SK-N-SH (cell line): Measurements from ENCODE around the gene OBSCN. TPM values are rescaled to one million over a fixed set of nuclear protein-coding genes. Genes with fewer than 3 reads are reported as not detected.

Experiments used
- CTCF ChIA-PET: fragments of 300-600, 350-600 bp; formaldehyde crosslinking; extraction: SDS; loops from one replicate; lab custom pipeline; 2021; lab: Yijun Ruan, JAX
- POLR2A ChIA-PET: fragments of 350-600 bp; sonication (Branson Sonifier 250); formaldehyde crosslinking; extraction: SDS; loops from one replicate; lab custom pipeline; 2020; ENCODE audit warnings: antibody characterized with exemption, inconsistent platforms; lab: Yijun Ruan, JAX
- DNase-seq: peaks from one replicate; pipeline ENCODE4 v3.0.0; 2012
- H2AFZ ChIP-seq: fragments of 200-600 bp; sonication (generic); 2 replicates; pipeline ENCODE4 v1.8.1; 2016; ENCODE audit warnings: antibody characterized with exemption, mild to moderate bottlenecking, low read depth
- H3F3A ChIP-seq: fragments of 200-600 bp; sonication (generic); replicated peaks from 2 replicates; pipeline ENCODE3; 2016; ENCODE audit warnings: antibody characterized with exemption, mild to moderate bottlenecking; ENCODE audit not compliant: insufficient read depth
- H3K27ac ChIP-seq, 2 experiments: fragments of 200-500 bp in 1 of 2; fragments of 200-600 bp in 1 of 2; sonication (Bioruptor generic) in 1 of 2; sonication (generic), shearing (Covaris generic) in 1 of 2; 2 replicates each; pipeline versions ENCODE4 v1.5.1 to v1.6.1; 2014 to 2016; ENCODE audit warnings: low read depth in 2 of 2, inconsistent platforms in 1 of 2, low read length in 1 of 2, mild to moderate bottlenecking in 1 of 2, mixed read lengths in 1 of 2
- H3K27me3 ChIP-seq: fragments of 200-600 bp; sonication (generic), shearing (Covaris generic); 2 replicates; pipeline ENCODE4 v1.6.1; 2016; ENCODE audit warnings: mixed run types; ENCODE audit not compliant: insufficient read depth
- H3K36me3 ChIP-seq, 2 experiments: fragments of 200-500 bp in 1 of 2; fragments of 200-600 bp in 1 of 2; sonication (Bioruptor generic) in 1 of 2; sonication (generic) in 1 of 2; replicated peaks in 1 of 2; 2 replicates each; pipeline versions ENCODE3 to v1.5.1; 2014 to 2016; ENCODE audit warnings: low read length in 1 of 2, mild to moderate bottlenecking in 1 of 2; ENCODE audit not compliant: insufficient read depth in 2 of 2, control insufficient read depth in 1 of 2
- H3K4me1 ChIP-seq, 2 experiments: fragments of 200-500 bp in 1 of 2; fragments of 200-600 bp in 1 of 2; sonication (Bioruptor generic) in 1 of 2; sonication (generic), shearing (Covaris generic) in 1 of 2; 2 replicates each; pipeline versions ENCODE4 v1.5.1 to v1.6.1; 2014 to 2016; ENCODE audit warnings: low read depth in 1 of 2, low read length in 1 of 2, mixed run types in 1 of 2; ENCODE audit not compliant: insufficient read depth in 2 of 2, control insufficient read depth in 1 of 2
- H3K4me2 ChIP-seq: fragments of 200-600 bp; sonication (generic), shearing (Covaris generic); 2 replicates; pipeline ENCODE4 v1.6.1; 2017; ENCODE audit warnings: mixed run types
- H3K4me3 ChIP-seq, 2 experiments: fragments of 200-500 bp in 1 of 2; fragments of 200-600 bp in 1 of 2; sonication (Bioruptor generic) in 1 of 2; sonication (generic), shearing (Covaris generic) in 1 of 2; 2 replicates each; pipeline versions ENCODE4 v1.5.1 to v1.8.1; 2014 to 2016; ENCODE audit warnings: low read depth in 2 of 2, inconsistent platforms in 1 of 2, low read length in 1 of 2, mild to moderate bottlenecking in 1 of 2, mixed read lengths in 1 of 2, moderate library complexity in 1 of 2
- H3K79me2 ChIP-seq: fragments of 200-600 bp; sonication (generic); 2 replicates; pipeline ENCODE4 v1.8.1; 2017; ENCODE audit warnings: mild to moderate bottlenecking; ENCODE audit not compliant: insufficient read depth
- H3K9ac ChIP-seq: fragments of 200-600 bp; sonication (generic); 2 replicates; pipeline ENCODE4 v1.6.1; 2017; ENCODE audit warnings: mixed run types
- H3K9me2 ChIP-seq: fragments of 200-600 bp; sonication (generic); 2 replicates; pipeline ENCODE4 v1.6.1; 2017; ENCODE audit warnings: mixed run types
- H3K9me3 ChIP-seq: fragments of 200-600 bp; sonication (generic); 2 replicates; pipeline ENCODE4 v1.6.1; 2017; ENCODE audit warnings: mixed run types, mild to moderate bottlenecking, moderate library complexity
- H4K20me1 ChIP-seq: fragments of 200-600 bp; sonication (generic); 2 replicates; pipeline ENCODE4 v1.6.1; 2017; ENCODE audit warnings: mild to moderate bottlenecking, mixed run types; ENCODE audit not compliant: insufficient read depth
- CHD2 ChIP-seq: fragments of 150-350 bp; IDR thresholded peaks from 2 replicates; pipeline ENCODE4 v1.6.1; 2018; ENCODE audit warnings: low read length; ENCODE audit not compliant: partially characterized antibody
- FOXM1 ChIP-seq: IDR thresholded peaks from 2 replicates; pipeline ENCODE4 v1.4.0; 2012; ENCODE audit warnings: low read depth, mild to moderate bottlenecking
- GABPA ChIP-seq: IDR thresholded peaks from 2 replicates; pipeline ENCODE4 v1.4.0; 2012; ENCODE audit warnings: low read depth, mild to moderate bottlenecking
- GATA2 ChIP-seq: sonication (generic); formaldehyde crosslinking; IDR thresholded peaks from 2 replicates; pipeline ENCODE4 v1.5.0; 2020; ENCODE audit warnings: mild to moderate bottlenecking, missing genetic modification reagents
- JUND ChIP-seq: IDR thresholded peaks from 2 replicates; pipeline ENCODE4 v1.4.0; 2012
- MXI1 ChIP-seq: IDR thresholded peaks from 2 replicates; pipeline ENCODE4 v1.6.1; 2012; ENCODE audit warnings: mild to moderate bottlenecking, low read depth, low read length, improper control_type of control experiment
- NFIC ChIP-seq: IDR thresholded peaks from 2 replicates; pipeline ENCODE4 v1.4.0; 2012; ENCODE audit warnings: borderline replicate concordance
- NRF1 ChIP-seq: IDR thresholded peaks from 2 replicates; pipeline ENCODE4 v1.6.1; 2012; ENCODE audit warnings: low read depth, mild to moderate bottlenecking, low read length
- RCOR1 ChIP-seq: fragments of 150-350 bp; IDR thresholded peaks from 2 replicates; pipeline ENCODE4 v1.6.1; 2017; ENCODE audit warnings: antibody characterized with exemption, low read length
- RFX5 ChIP-seq: IDR thresholded peaks from 2 replicates; pipeline ENCODE4 v1.6.1; 2012; ENCODE audit warnings: mild to moderate bottlenecking, improper control_type of control experiment, low read length
- RXRA ChIP-seq: IDR thresholded peaks from 2 replicates; pipeline ENCODE4 v1.4.0; 2012; ENCODE audit warnings: low read depth, mild to moderate bottlenecking, borderline replicate concordance
- TCF12 ChIP-seq: IDR thresholded peaks from 2 replicates; pipeline ENCODE4 v1.4.0; 2012
- TEAD4 ChIP-seq: IDR thresholded peaks from 2 replicates; pipeline ENCODE4 v1.4.0; 2012; ENCODE audit warnings: mild to moderate bottlenecking, borderline replicate concordance; ENCODE audit not compliant: insufficient read depth
- WGBS: methylation state at CpG from one replicate; pipeline ENCODE4 v1.1.6; 2017; ENCODE audit warnings: low lambda C conversion rate; 5-methylcytosine and 5-hydroxymethylcytosine counted together
- polyA plus RNA-seq, 3 experiments: library from polyadenylated mRNA; depleted of rRNA; stranded (reverse); fragments of >200 nt; gene quantifications; 2 replicates each; pipeline ENCODE4 v1.2.3, GENCODE V29; 2012
- TF ChIP-seq, protein P1 (sequence below): IDR thresholded peaks from 2 replicates; pipeline ENCODE4 v1.4.0; 2012; ENCODE audit warnings: low read depth, borderline replicate concordance
- TF ChIP-seq, protein P2 (sequence below): IDR thresholded peaks from 2 replicates; pipeline ENCODE4 v1.4.0; 2012; ENCODE audit warnings: low read depth, borderline replicate concordance
- TF ChIP-seq, protein P3 (sequence below): fragments of 200-600 bp; sonication (generic); IDR thresholded peaks from 2 replicates; pipeline ENCODE4 v1.6.1; 2017; ENCODE audit warnings: antibody characterized with exemption, mild to moderate bottlenecking, moderate library complexity
- TF ChIP-seq, protein P4 (sequence below): IDR thresholded peaks from 2 replicates; pipeline ENCODE4 v1.6.1; 2012; ENCODE audit warnings: mild to moderate bottlenecking, low read depth, low read length, moderate library complexity
- TF ChIP-seq, protein P5 (sequence below): fragments of 150-350 bp; IDR thresholded peaks from 2 replicates; pipeline ENCODE4 v1.6.1; 2016; ENCODE audit warnings: mild to moderate bottlenecking, low read depth, low read length

Gene OBSCN
- polyA plus RNA-seq, 1 of the 3 experiments (the other 2 are of a cell fraction), result 4.0 TPM

DNA sequence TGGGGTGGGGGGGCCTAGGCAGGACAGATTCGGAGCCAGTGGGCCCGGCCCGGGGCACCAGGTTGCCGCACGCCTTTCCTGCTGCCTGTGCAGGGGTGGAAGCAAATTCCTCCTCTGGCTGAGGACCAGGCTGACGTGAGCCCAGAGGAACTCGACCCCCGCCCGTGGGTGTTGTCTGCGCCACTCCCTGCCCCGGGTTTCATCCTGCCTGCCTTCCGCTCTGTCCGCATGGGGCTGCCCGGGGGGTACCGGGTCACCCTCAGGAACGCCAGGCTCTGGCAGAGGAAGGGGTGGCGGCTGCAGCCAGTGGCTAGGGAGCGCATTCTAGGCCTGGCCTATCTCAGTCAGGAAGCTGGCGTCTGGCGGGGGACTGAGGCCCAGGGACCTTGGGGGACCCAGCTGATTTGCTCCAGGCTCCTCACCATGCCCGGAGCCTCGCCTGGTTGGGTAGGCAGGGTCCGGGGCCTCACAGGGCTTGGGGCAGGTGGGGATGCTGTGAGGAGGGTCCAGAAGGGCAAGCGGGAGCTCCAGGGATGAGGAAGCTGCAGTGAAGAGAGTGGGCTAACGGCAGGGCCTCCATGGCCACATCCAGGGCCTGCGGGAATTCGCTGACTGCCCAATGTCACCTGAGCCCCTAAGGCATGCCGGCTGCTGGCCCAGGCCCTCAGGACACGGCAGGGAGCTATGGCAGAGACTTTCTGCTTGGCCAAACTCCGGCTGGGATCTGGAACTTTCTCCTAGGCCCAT lies 44.7 kb upstream of the OBSCN start:
- ChIA-PET POLR2A (interaction anchor here (1.1 kb wide), 1 partner anchor 294 kb away, joined by 3 read pairs; no protein-coding TSS in a partner anchor), CTCF (interaction anchor here (0.6 to 5.5 kb wide), 2 partner anchors 16 to 72 kb away, joined by 3 to 54 read pairs; no protein-coding TSS in a partner anchor)
- no peak overlapping the region for H3K4me2 ChIP-seq
- peaks cover 16% of the 10 kb centered on the region for H3K79me2 ChIP-seq
- H3K4me3 ChIP-seq, result no peak overlapping the region
- DNase-seq, result no peak
- H4K20me1 ChIP-seq, result no peaks in the 10 kb centered on the region
- no peaks in the 10 kb centered on the region for H3K9me2 ChIP-seq
- TF ChIP-seq MXI1 (no peak), NFIC (no peak), GATA2 (no peak), RFX5 (no peak), JUND (no peak), FOXM1 (no peak), RXRA (no peak), RCOR1 (no peak), GABPA (no peak), TCF12 (no peak), NRF1 (no peak), TEAD4 (no peak), CHD2 (no peak)
- TF ChIP-seq, protein P1, sequence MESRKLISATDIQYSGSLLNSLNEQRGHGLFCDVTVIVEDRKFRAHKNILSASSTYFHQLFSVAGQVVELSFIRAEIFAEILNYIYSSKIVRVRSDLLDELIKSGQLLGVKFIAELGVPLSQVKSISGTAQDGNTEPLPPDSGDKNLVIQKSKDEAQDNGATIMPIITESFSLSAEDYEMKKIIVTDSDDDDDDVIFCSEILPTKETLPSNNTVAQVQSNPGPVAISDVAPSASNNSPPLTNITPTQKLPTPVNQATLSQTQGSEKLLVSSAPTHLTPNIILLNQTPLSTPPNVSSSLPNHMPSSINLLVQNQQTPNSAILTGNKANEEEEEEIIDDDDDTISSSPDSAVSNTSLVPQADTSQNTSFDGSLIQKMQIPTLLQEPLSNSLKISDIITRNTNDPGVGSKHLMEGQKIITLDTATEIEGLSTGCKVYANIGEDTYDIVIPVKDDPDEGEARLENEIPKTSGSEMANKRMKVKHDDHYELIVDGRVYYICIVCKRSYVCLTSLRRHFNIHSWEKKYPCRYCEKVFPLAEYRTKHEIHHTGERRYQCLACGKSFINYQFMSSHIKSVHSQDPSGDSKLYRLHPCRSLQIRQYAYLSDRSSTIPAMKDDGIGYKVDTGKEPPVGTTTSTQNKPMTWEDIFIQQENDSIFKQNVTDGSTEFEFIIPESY, result no peak
- TF ChIP-seq, protein P2, sequence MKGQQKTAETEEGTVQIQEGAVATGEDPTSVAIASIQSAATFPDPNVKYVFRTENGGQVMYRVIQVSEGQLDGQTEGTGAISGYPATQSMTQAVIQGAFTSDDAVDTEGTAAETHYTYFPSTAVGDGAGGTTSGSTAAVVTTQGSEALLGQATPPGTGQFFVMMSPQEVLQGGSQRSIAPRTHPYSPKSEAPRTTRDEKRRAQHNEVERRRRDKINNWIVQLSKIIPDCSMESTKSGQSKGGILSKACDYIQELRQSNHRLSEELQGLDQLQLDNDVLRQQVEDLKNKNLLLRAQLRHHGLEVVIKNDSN, result no peak
- TF ChIP-seq, protein P3, sequence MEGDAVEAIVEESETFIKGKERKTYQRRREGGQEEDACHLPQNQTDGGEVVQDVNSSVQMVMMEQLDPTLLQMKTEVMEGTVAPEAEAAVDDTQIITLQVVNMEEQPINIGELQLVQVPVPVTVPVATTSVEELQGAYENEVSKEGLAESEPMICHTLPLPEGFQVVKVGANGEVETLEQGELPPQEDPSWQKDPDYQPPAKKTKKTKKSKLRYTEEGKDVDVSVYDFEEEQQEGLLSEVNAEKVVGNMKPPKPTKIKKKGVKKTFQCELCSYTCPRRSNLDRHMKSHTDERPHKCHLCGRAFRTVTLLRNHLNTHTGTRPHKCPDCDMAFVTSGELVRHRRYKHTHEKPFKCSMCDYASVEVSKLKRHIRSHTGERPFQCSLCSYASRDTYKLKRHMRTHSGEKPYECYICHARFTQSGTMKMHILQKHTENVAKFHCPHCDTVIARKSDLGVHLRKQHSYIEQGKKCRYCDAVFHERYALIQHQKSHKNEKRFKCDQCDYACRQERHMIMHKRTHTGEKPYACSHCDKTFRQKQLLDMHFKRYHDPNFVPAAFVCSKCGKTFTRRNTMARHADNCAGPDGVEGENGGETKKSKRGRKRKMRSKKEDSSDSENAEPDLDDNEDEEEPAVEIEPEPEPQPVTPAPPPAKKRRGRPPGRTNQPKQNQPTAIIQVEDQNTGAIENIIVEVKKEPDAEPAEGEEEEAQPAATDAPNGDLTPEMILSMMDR, result no peak
- TF ChIP-seq, protein P4, sequence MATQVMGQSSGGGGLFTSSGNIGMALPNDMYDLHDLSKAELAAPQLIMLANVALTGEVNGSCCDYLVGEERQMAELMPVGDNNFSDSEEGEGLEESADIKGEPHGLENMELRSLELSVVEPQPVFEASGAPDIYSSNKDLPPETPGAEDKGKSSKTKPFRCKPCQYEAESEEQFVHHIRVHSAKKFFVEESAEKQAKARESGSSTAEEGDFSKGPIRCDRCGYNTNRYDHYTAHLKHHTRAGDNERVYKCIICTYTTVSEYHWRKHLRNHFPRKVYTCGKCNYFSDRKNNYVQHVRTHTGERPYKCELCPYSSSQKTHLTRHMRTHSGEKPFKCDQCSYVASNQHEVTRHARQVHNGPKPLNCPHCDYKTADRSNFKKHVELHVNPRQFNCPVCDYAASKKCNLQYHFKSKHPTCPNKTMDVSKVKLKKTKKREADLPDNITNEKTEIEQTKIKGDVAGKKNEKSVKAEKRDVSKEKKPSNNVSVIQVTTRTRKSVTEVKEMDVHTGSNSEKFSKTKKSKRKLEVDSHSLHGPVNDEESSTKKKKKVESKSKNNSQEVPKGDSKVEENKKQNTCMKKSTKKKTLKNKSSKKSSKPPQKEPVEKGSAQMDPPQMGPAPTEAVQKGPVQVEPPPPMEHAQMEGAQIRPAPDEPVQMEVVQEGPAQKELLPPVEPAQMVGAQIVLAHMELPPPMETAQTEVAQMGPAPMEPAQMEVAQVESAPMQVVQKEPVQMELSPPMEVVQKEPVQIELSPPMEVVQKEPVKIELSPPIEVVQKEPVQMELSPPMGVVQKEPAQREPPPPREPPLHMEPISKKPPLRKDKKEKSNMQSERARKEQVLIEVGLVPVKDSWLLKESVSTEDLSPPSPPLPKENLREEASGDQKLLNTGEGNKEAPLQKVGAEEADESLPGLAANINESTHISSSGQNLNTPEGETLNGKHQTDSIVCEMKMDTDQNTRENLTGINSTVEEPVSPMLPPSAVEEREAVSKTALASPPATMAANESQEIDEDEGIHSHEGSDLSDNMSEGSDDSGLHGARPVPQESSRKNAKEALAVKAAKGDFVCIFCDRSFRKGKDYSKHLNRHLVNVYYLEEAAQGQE, result no peak
- TF ChIP-seq, protein P5, sequence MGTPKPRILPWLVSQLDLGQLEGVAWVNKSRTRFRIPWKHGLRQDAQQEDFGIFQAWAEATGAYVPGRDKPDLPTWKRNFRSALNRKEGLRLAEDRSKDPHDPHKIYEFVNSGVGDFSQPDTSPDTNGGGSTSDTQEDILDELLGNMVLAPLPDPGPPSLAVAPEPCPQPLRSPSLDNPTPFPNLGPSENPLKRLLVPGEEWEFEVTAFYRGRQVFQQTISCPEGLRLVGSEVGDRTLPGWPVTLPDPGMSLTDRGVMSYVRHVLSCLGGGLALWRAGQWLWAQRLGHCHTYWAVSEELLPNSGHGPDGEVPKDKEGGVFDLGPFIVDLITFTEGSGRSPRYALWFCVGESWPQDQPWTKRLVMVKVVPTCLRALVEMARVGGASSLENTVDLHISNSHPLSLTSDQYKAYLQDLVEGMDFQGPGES, result no peak
- no peaks in the 10 kb centered on the region for H3K36me3 ChIP-seq
- 85% methylated on average over 10 of the region's 30 CpGs for WGBS
- no peaks in the 10 kb centered on the region for H3F3A ChIP-seq
- H2AFZ ChIP-seq, result no peak overlapping the region
- H3K9ac ChIP-seq, result no peak overlapping the region
- H3K27ac ChIP-seq, result no peak overlapping the region
- H3K27me3 ChIP-seq, result no peaks in the 10 kb centered on the region
- H3K9me3 ChIP-seq, result no peaks in the 10 kb centered on the region
- H3K4me1 ChIP-seq, result peaks cover 13 to 25% of the 10 kb centered on the region in 2 experiments; a peak in 3 of 4 replicates
